ENCODE measurements around the gene ORM2. TPM values are rescaled to one million over a fixed set of nuclear protein-coding genes. Genes with fewer than 3 reads are reported as not detected.

ORM2 gene
- total and polyA plus RNA-seq, 2 of the 13 experiments (the other 11 are each of a cell fraction or from before 2014, with no cell fraction given): 565 to 824 TPM

DNA sequence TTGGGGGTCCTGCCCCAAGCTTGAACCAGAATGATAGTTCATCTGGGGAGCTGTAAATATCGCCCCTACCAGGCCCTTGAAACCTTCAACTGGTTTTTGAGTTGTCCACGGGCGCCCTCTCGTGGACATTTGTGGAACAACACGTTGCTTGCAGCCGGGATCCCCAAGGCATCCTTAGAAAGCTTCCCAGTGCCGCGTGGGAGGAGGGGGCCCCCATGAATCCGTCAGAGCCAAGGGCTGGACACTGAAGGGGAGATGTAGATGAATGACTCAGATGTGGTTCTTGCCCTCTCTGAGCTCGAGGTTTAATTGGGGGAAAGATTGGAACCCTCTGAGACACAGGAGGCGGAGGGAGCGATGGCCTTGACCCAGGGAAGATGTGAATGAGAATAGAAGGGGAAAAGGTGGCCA is 38.6 kb upstream of the ORM2 start (continued):
- 0 out of 2 replicates have a peak, but pooled peaks have one; percentile 31 for TF ChIP-seq YEATS2 (CRISPR knock-in tag; IDR thresholded peaks at IDR 0.05; ENCODE audit: borderline replicate concordance)
- peak; percentile 37; the same call in 1 of the 2 replicates for TF ChIP-seq BCL6 (CRISPR knock-in tag; IDR thresholded peaks at IDR 0.05)
- TF ChIP-seq, protein P1, sequence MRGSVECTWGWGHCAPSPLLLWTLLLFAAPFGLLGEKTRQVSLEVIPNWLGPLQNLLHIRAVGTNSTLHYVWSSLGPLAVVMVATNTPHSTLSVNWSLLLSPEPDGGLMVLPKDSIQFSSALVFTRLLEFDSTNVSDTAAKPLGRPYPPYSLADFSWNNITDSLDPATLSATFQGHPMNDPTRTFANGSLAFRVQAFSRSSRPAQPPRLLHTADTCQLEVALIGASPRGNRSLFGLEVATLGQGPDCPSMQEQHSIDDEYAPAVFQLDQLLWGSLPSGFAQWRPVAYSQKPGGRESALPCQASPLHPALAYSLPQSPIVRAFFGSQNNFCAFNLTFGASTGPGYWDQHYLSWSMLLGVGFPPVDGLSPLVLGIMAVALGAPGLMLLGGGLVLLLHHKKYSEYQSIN (CRISPR knock-in tag; IDR thresholded peaks at IDR 0.05; ENCODE audit: borderline replicate concordance): no peak
- TF ChIP-seq SOX6 (IDR thresholded peaks at IDR 0.05): no peak
- peak; percentile 41; the same call in 1 of the 2 replicates for TF ChIP-seq SOX6 (CRISPR knock-in tag; IDR thresholded peaks at IDR 0.05)
- TF ChIP-seq, protein P2, sequence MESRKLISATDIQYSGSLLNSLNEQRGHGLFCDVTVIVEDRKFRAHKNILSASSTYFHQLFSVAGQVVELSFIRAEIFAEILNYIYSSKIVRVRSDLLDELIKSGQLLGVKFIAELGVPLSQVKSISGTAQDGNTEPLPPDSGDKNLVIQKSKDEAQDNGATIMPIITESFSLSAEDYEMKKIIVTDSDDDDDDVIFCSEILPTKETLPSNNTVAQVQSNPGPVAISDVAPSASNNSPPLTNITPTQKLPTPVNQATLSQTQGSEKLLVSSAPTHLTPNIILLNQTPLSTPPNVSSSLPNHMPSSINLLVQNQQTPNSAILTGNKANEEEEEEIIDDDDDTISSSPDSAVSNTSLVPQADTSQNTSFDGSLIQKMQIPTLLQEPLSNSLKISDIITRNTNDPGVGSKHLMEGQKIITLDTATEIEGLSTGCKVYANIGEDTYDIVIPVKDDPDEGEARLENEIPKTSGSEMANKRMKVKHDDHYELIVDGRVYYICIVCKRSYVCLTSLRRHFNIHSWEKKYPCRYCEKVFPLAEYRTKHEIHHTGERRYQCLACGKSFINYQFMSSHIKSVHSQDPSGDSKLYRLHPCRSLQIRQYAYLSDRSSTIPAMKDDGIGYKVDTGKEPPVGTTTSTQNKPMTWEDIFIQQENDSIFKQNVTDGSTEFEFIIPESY (CRISPR knock-in tag; IDR thresholded peaks at IDR 0.05): peak; percentile 73
- peak; percentile 30; the same call in 1 of the 2 replicates for TF ChIP-seq MYC (CRISPR knock-in tag; IDR thresholded peaks at IDR 0.05; ENCODE audit: borderline replicate concordance)
- TF ChIP-seq ZNF33B (CRISPR knock-in tag; IDR thresholded peaks at IDR 0.05): no peak
- no peak for TF ChIP-seq FOXC1 (CRISPR knock-in tag; IDR thresholded peaks at IDR 0.05; ENCODE audit: borderline replicate concordance)
- TF ChIP-seq, protein P3, sequence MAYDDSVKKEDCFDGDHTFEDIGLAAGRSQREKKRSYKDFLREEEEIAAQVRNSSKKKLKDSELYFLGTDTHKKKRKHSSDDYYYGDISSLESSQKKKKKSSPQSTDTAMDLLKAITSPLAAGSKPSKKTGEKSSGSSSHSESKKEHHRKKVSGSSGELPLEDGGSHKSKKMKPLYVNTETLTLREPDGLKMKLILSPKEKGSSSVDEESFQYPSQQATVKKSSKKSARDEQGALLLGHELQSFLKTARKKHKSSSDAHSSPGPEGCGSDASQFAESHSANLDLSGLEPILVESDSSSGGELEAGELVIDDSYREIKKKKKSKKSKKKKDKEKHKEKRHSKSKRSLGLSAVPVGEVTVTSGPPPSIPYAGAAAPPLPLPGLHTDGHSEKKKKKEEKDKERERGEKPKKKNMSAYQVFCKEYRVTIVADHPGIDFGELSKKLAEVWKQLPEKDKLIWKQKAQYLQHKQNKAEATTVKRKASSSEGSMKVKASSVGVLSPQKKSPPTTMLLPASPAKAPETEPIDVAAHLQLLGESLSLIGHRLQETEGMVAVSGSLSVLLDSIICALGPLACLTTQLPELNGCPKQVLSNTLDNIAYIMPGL (CRISPR knock-in tag; IDR thresholded peaks at IDR 0.05; ENCODE audit: borderline replicate concordance in 1 of 2, low read depth in 1 of 2): peak in 1 of 2 experiments; percentile 21; a peak in 1 of 4 replicates
- TF ChIP-seq STAG1 (CRISPR knock-in tag; IDR thresholded peaks at IDR 0.05): peak; percentile 87
- TF ChIP-seq ATF7-NPFF (CRISPR knock-in tag; IDR thresholded peaks at IDR 0.05; ENCODE audit: low read depth): 0 out of 2 replicates have a peak, but pooled peaks have one; percentile 28
- TF ChIP-seq, protein P4, sequence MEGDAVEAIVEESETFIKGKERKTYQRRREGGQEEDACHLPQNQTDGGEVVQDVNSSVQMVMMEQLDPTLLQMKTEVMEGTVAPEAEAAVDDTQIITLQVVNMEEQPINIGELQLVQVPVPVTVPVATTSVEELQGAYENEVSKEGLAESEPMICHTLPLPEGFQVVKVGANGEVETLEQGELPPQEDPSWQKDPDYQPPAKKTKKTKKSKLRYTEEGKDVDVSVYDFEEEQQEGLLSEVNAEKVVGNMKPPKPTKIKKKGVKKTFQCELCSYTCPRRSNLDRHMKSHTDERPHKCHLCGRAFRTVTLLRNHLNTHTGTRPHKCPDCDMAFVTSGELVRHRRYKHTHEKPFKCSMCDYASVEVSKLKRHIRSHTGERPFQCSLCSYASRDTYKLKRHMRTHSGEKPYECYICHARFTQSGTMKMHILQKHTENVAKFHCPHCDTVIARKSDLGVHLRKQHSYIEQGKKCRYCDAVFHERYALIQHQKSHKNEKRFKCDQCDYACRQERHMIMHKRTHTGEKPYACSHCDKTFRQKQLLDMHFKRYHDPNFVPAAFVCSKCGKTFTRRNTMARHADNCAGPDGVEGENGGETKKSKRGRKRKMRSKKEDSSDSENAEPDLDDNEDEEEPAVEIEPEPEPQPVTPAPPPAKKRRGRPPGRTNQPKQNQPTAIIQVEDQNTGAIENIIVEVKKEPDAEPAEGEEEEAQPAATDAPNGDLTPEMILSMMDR (CRISPR knock-in tag; IDR thresholded peaks at IDR 0.05): peak; percentile 88

Data from HepG2 (cell line).